Measurements from ENCODE around the gene TMEM41A.

Gene TMEM41A

GRCh38 chr3:185508335-185508991 lies 9.6 kb upstream of the TMEM41A start:
- H3K4me3 ChIP-seq (ENCODE audit: low read depth, low read length), result no peak overlapping the region
- no peak for TF ChIP-seq CTCF (IDR thresholded peaks at IDR 0.05; ENCODE audit: low read depth, low read length)

- no peak overlapping the region for H3K4me3 ChIP-seq (ENCODE audit: low read depth, low read length)
- no peak for TF ChIP-seq CTCF (IDR thresholded peaks at IDR 0.05; ENCODE audit: low read depth, low read length)
Measured at GRCh38 chr3:185507883-185508282, 9.0 kb upstream of the TMEM41A start.

GRCh38 chr3:185504636-185505035 lies 5.8 kb upstream of the TMEM41A start:
- H3K4me3 ChIP-seq (ENCODE audit: low read depth, low read length), result no peak overlapping the region
- no peak for TF ChIP-seq CTCF (IDR thresholded peaks at IDR 0.05; ENCODE audit: low read depth, low read length)

GRCh38 chr3:185503521-185503920 lies 4.7 kb upstream of the TMEM41A start:
- no peak overlapping the region for H3K4me3 ChIP-seq (ENCODE audit: low read depth, low read length)
- no peak for TF ChIP-seq CTCF (IDR thresholded peaks at IDR 0.05; ENCODE audit: low read depth, low read length)

- H3K4me3 ChIP-seq (ENCODE audit: low read depth, low read length), result no peak overlapping the region
- TF ChIP-seq CTCF (IDR thresholded peaks at IDR 0.05; ENCODE audit: low read depth, low read length), result no peak
Measured at GRCh38 chr3:185502987-185503386, 4.2 kb upstream of the TMEM41A start.

- H3K4me3 ChIP-seq (ENCODE audit: low read depth, low read length), result no peak overlapping the region
- no peak for TF ChIP-seq CTCF (IDR thresholded peaks at IDR 0.05; ENCODE audit: low read depth, low read length)
Measured at GRCh38 chr3:185490241-185490640, 8.6 kb downstream of the TMEM41A start.

GRCh38 chr3:185489462-185489861 lies 9.4 kb downstream of the TMEM41A start:
- no peak for TF ChIP-seq CTCF (IDR thresholded peaks at IDR 0.05; ENCODE audit: low read depth, low read length)

More at GRCh38 chr3:185489462-185489861, 9.4 kb downstream of the TMEM41A start:
- no peak overlapping the region for H3K4me3 ChIP-seq (ENCODE audit: low read depth, low read length)

Data from WI38 (cell line).